ENCODE results near the gene TTLL3. TPM values are rescaled to one million over a fixed set of nuclear protein-coding genes. Genes with fewer than 3 reads are reported as not detected.
"Not testable (repeated sequence)": the region's sequence is repeated elsewhere in the genome, so short reads cannot be mapped to it uniquely, and the experiment has no call there.

TTLL3 gene
- polyA plus RNA-seq, 1 donor from 2014 or later, result 47.6 TPM

GRCh38 chr3:9771007-9771406 lies 39.1 kb upstream of the TTLL3 start:
- not testable (repeated sequence) for H3F3A ChIP-seq (ENCODE audit: insufficient read depth, low read length, poor library complexity, severe bottlenecking); H4K20me1 ChIP-seq (ENCODE audit: insufficient read depth); H3K9ac ChIP-seq (ENCODE audit: low read length); H3K27me3 ChIP-seq (ENCODE audit: insufficient read depth, low read depth, low read length); H3K79me2 ChIP-seq (replicated peaks; ENCODE audit: insufficient read depth, low read length); H3K4me2 ChIP-seq (ENCODE audit: low read length); H3K4me3 ChIP-seq (ENCODE audit: low read length); H2AFZ ChIP-seq (ENCODE audit: low read depth, low read length); H3K27ac ChIP-seq (ENCODE audit: low read length); H3K9me3 ChIP-seq (ENCODE audit: low read length); H3K36me3 ChIP-seq (ENCODE audit: insufficient read depth, low read length); H3K9me2 ChIP-seq (ENCODE audit: insufficient read depth, low read length)

- Histone ChIP-seq H2AFZ (ENCODE audit: low read depth, low read length) (no peak overlapping the region), H3K79me2 (replicated peaks; ENCODE audit: insufficient read depth, low read length) (no peaks in the 10 kb centered on the region), H3K4me3 (ENCODE audit: low read length) (no peak overlapping the region), H3F3A (ENCODE audit: insufficient read depth, low read length, poor library complexity, severe bottlenecking) (no peaks in the 10 kb centered on the region), H3K9ac (ENCODE audit: low read length) (no peak overlapping the region), H4K20me1 (ENCODE audit: insufficient read depth) (no peaks in the 10 kb centered on the region), H3K9me3 (ENCODE audit: low read length) (no peaks in the 10 kb centered on the region), H3K27ac (ENCODE audit: low read length) (no peak overlapping the region), H3K36me3 (ENCODE audit: insufficient read depth, low read length) (no peaks in the 10 kb centered on the region), H3K4me2 (ENCODE audit: low read length) (no peak overlapping the region), H3K27me3 (ENCODE audit: insufficient read depth, low read depth, low read length) (no peaks in the 10 kb centered on the region), H3K9me2 (ENCODE audit: insufficient read depth, low read length) (no peaks in the 10 kb centered on the region)
- TF ChIP-seq CTCF (IDR thresholded peaks at IDR 0.05; ENCODE audit: poor library complexity, severe bottlenecking) (no peak), SMC3 (conservative IDR thresholded peaks at IDR 0.05; ENCODE audit: poor library complexity) (no peak), TAF1 (IDR thresholded peaks at IDR 0.05; ENCODE audit: low read depth) (no peak), EP300 (conservative IDR thresholded peaks at IDR 0.05; ENCODE audit: poor library complexity, severe bottlenecking) (no peak), MXI1 (conservative IDR thresholded peaks at IDR 0.05; ENCODE audit: poor library complexity, severe bottlenecking) (no peak), RAD21 (conservative IDR thresholded peaks at IDR 0.05) (no peak), POLR2AphosphoS5 (IDR thresholded peaks at IDR 0.05) (no peak), REST (IDR thresholded peaks at IDR 0.05; ENCODE audit: borderline replicate concordance) (no peak)
These were observed 33.0 kb upstream of the TTLL3 start for GRCh38 chr3:9776896-9777693.

GRCh38 chr3:9777694-9778021 lies 32.4 kb upstream of the TTLL3 start:
- Histone ChIP-seq H3K27me3 (ENCODE audit: insufficient read depth, low read depth, low read length) (no peaks in the 10 kb centered on the region), H3K9ac (ENCODE audit: low read length) (no peak overlapping the region), H2AFZ (ENCODE audit: low read depth, low read length) (no peak overlapping the region), H3K9me2 (ENCODE audit: insufficient read depth, low read length) (no peaks in the 10 kb centered on the region), H4K20me1 (ENCODE audit: insufficient read depth) (no peaks in the 10 kb centered on the region), H3K36me3 (ENCODE audit: insufficient read depth, low read length) (no peaks in the 10 kb centered on the region), H3K79me2 (replicated peaks; ENCODE audit: insufficient read depth, low read length) (no peaks in the 10 kb centered on the region), H3K4me2 (ENCODE audit: low read length) (no peak overlapping the region), H3F3A (ENCODE audit: insufficient read depth, low read length, poor library complexity, severe bottlenecking) (no peaks in the 10 kb centered on the region), H3K27ac (ENCODE audit: low read length) (no peak overlapping the region), H3K4me3 (ENCODE audit: low read length) (no peak overlapping the region), H3K9me3 (ENCODE audit: low read length) (no peaks in the 10 kb centered on the region)
- TF ChIP-seq RAD21 (conservative IDR thresholded peaks at IDR 0.05), result no peak
- TF ChIP-seq CTCF (IDR thresholded peaks at IDR 0.05; ENCODE audit: poor library complexity, severe bottlenecking), result no peak
- TF ChIP-seq EZH2 (IDR thresholded peaks at IDR 0.05; ENCODE audit: borderline replicate concordance, insufficient read depth, low read length, poor library complexity, severe bottlenecking), result no peak
